ENCODE measurements around the gene ALDH1L1. TPM values are rescaled to one million over a fixed set of nuclear protein-coding genes. Genes with fewer than 3 reads are reported as not detected.

Gene ALDH1L1
- total RNA-seq, 1 experiment from 2014 or later = 50.0 TPM

DNA sequence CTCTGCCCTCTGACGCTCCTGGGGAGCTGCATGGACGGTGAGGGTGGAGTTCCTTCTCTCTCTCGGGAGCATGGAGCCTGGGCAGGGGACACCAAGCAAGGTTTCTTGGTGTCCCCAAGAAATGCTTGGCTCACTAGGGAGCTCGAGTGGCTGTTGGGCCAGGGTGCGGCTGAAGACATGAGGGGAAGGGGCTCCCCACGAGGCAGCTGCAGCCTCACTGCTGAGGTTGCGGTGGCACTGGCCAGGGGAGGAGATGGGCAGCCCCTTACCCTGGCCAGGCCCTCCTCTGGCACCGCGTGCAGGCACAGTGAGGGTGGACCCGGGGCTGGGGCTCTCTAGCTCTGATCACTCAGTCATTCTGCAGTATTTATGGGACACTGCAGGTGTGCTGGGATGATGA is 52.9 kb downstream of the ALDH1L1 start:
- Histone ChIP-seq H3K27ac (no peak overlapping the region), H3K27me3 (ENCODE audit: insufficient read depth, low read depth) (no peaks in the 10 kb centered on the region), H2AFZ (no peak overlapping the region), H3K9me3 (ENCODE audit: insufficient read depth, low read depth) (no peaks in the 10 kb centered on the region), H4K20me1 (ENCODE audit: insufficient read depth) (no peaks in the 10 kb centered on the region), H3K4me3 (no peak overlapping the region), H3F3A (ENCODE audit: insufficient read depth, low read depth) (peaks cover 14% of the 10 kb centered on the region; the same call in 1 of the 2 replicates), H3K9me2 (ENCODE audit: insufficient read depth) (no peaks in the 10 kb centered on the region), H3K36me3 (ENCODE audit: low read depth) (no peaks in the 10 kb centered on the region), H3K79me2 (ENCODE audit: low read depth) (no peaks in the 10 kb centered on the region), H3K4me1 (replicated peaks; ENCODE audit: insufficient read depth) (peaks cover 25% of the 10 kb centered on the region), H3K4me2 (no peak overlapping the region)
- no peak for DNase-seq
- ChIA-PET CTCF (no interaction called here), POLR2A (ENCODE audit: unreplicated experiment) (no interaction called here)
- BruUV-seq (replicated peaks) = no TSS peak
- no peak for TF ChIP-seq EZH2 (IDR thresholded peaks at IDR 0.05; ENCODE audit: low read depth)
- TF ChIP-seq, protein P1, sequence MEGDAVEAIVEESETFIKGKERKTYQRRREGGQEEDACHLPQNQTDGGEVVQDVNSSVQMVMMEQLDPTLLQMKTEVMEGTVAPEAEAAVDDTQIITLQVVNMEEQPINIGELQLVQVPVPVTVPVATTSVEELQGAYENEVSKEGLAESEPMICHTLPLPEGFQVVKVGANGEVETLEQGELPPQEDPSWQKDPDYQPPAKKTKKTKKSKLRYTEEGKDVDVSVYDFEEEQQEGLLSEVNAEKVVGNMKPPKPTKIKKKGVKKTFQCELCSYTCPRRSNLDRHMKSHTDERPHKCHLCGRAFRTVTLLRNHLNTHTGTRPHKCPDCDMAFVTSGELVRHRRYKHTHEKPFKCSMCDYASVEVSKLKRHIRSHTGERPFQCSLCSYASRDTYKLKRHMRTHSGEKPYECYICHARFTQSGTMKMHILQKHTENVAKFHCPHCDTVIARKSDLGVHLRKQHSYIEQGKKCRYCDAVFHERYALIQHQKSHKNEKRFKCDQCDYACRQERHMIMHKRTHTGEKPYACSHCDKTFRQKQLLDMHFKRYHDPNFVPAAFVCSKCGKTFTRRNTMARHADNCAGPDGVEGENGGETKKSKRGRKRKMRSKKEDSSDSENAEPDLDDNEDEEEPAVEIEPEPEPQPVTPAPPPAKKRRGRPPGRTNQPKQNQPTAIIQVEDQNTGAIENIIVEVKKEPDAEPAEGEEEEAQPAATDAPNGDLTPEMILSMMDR (conservative IDR thresholded peaks at IDR 0.05) = no peak
- intact Hi-C loops (cut with micrococcal nuclease; ENCODE audit: unreplicated experiment) = loop anchor here (5.0 kb wide), 2 partner anchors 160 to 210 kb away; partner anchors contain the start of gene ROPN1B

DNA sequence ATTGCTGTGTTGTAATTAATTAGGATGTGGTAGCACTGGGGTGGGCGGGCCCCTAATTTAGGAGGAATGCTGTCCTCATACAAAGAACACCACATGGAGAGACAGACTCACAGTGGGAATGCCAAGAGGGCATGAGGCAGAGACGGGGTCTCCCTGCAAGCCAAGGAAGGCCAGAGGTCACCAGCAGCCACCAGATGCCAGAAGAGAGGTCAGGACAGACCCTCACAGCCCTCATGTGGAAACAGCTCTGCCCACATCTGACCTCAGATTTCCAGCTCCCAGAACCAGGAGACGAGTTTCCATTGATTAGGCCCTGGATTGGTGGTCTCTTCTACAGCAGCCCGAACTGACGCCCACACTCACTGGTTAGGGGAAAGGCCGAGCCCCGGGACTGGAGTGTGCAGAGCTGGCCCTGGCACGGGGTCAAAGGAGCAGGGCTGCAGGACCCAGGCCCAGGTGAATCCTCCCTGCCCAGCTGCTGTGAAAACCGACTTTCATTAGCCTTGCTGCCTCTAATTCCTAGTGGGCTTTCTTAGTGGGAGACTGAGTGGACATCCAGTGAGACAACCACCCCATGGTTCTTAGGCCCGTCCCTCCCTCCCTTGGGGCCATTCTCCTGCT is 53.5 kb downstream of the ALDH1L1 start:
- no peak overlapping the region for H3K4me3 ChIP-seq
- TF ChIP-seq, protein P1 (conservative IDR thresholded peaks at IDR 0.05) = no peak
- TF ChIP-seq EZH2 (IDR thresholded peaks at IDR 0.05; ENCODE audit: low read depth) = no peak
- H4K20me1 ChIP-seq (ENCODE audit: insufficient read depth) = no peaks in the 10 kb centered on the region
- H3K9me2 ChIP-seq (ENCODE audit: insufficient read depth) = no peaks in the 10 kb centered on the region
- no peak overlapping the region for H3K4me2 ChIP-seq
- CTCF ChIA-PET = no interaction called here
- H3K36me3 ChIP-seq (ENCODE audit: low read depth) = no peaks in the 10 kb centered on the region
- H3K9me3 ChIP-seq (ENCODE audit: insufficient read depth, low read depth) = no peaks in the 10 kb centered on the region
- no peaks in the 10 kb centered on the region for H3K27me3 ChIP-seq (ENCODE audit: insufficient read depth, low read depth)
- POLR2A ChIA-PET (ENCODE audit: unreplicated experiment) = no interaction called here
- no peaks in the 10 kb centered on the region for H3K79me2 ChIP-seq (ENCODE audit: low read depth)
- intact Hi-C loops (cut with micrococcal nuclease; ENCODE audit: unreplicated experiment) = loop anchor here (5.0 kb wide), 2 partner anchors 160 to 210 kb away; partner anchors contain the start of gene ROPN1B
- peaks cover 14% of the 10 kb centered on the region; the same call in 1 of the 2 replicates for H3F3A ChIP-seq (ENCODE audit: insufficient read depth, low read depth)
- DNase-seq = no peak
- peaks cover 25% of the 10 kb centered on the region for H3K4me1 ChIP-seq (replicated peaks; ENCODE audit: insufficient read depth)
- BruUV-seq (replicated peaks) = no TSS peak
- H2AFZ ChIP-seq = no peak overlapping the region
- H3K27ac ChIP-seq = no peak overlapping the region

DNA sequence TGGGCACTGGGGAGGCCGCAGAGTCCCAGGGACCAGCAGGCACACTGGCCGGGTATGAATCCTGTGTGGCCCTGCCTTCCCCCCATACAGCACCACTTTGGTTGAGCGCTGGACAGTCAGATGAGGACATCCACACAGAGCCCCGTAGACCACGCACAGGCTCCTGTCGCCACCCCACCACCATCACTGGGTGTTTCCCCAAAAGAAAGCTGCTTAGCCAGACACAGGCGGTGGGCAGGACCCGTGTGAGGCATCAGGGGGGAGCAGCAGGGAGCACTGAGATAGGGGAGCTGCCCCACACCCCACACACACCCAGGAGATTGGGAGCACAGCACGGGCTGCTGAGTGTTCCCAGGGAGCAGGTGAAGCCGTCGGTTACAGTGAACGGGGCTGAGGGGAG is 54.1 kb downstream of the ALDH1L1 start:
- Histone ChIP-seq H3F3A (ENCODE audit: insufficient read depth, low read depth) (peaks cover 14% of the 10 kb centered on the region; the same call in 1 of the 2 replicates), H3K27me3 (ENCODE audit: insufficient read depth, low read depth) (no peaks in the 10 kb centered on the region), H3K4me2 (no peak overlapping the region), H3K79me2 (ENCODE audit: low read depth) (no peaks in the 10 kb centered on the region), H2AFZ (no peak overlapping the region), H3K36me3 (ENCODE audit: low read depth) (no peaks in the 10 kb centered on the region), H3K4me1 (replicated peaks; ENCODE audit: insufficient read depth) (peaks cover 25% of the 10 kb centered on the region), H3K9me2 (ENCODE audit: insufficient read depth) (no peaks in the 10 kb centered on the region), H3K9me3 (ENCODE audit: insufficient read depth, low read depth) (no peaks in the 10 kb centered on the region), H3K4me3 (no peak overlapping the region), H4K20me1 (ENCODE audit: insufficient read depth) (no peaks in the 10 kb centered on the region), H3K27ac (no peak overlapping the region)
- POLR2A ChIA-PET (ENCODE audit: unreplicated experiment) = no interaction called here
- no TSS peak for BruUV-seq (replicated peaks)
- DNase-seq = no peak
- intact Hi-C loops (cut with micrococcal nuclease; ENCODE audit: unreplicated experiment) = loop anchor here (5.0 kb wide), 2 partner anchors 159 to 209 kb away; partner anchors contain the start of gene ROPN1B
- CTCF ChIA-PET = no interaction called here
- no peak for TF ChIP-seq EZH2 (IDR thresholded peaks at IDR 0.05; ENCODE audit: low read depth)
- TF ChIP-seq, protein P1 (conservative IDR thresholded peaks at IDR 0.05) = no peak
